Astrocyte (in vitro differentiated cells and primary cell): ENCODE measurements around the gene NBEA.

ENCODE experiments used
- CTCF ChIP-seq: IDR thresholded peaks from 2 replicates; pipeline ENCODE4 v1.5.1; 2011; ENCODE audit warnings: low read depth, mild to moderate bottlenecking, inconsistent platforms, low read length, moderate library complexity; ENCODE audit not compliant: insufficient read depth
- EZH2 ChIP-seq: IDR thresholded peaks from 2 replicates; pipeline ENCODE4 v1.6.1; 2012; ENCODE audit warnings: mild to moderate bottlenecking, low read length, inconsistent platforms; ENCODE audit not compliant: insufficient read depth

DNA sequence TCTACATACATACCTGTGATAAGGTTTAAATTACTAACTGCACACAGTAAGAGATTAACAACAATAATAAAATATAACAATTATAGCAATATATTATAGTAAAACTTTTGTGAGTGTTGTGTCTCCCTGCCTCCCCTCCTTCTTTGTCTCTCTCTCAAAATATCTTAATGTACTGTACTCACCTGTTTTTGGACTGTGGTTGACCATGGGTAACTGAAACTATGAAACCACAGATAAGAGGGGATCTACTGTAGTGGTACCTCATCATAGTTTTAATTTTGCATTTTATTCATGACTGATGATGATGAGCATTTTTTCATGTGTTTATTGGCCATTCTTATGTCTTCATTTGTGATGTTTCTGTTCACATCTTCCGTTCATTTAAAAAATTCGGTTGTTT is 104.5 kb downstream of the NBEA start:
- TF ChIP-seq CTCF = no peak
- no peak for TF ChIP-seq EZH2
